HEK293 (cell line): Measurements from ENCODE around the gene YWHAE.

ENCODE experiments used
- CTCF ChIA-PET: fragments of 350-600 bp; formaldehyde crosslinking; extraction: SDS; loops from one replicate; lab custom pipeline; 2021; ENCODE audit warnings: antibody characterized with exemption; lab: Yijun Ruan, JAX
- POLR2A ChIA-PET: fragments of 300-600 bp; formaldehyde crosslinking; extraction: SDS; loops from one replicate; lab custom pipeline; 2020; ENCODE audit warnings: antibody characterized with exemption, inconsistent platforms; lab: Yijun Ruan, JAX
- H3K27ac ChIP-seq: fragments of 200-500 bp; sonication (Bioruptor generic); 2 replicates; pipeline ENCODE4 v1.5.1; 2014; ENCODE audit warnings: low read depth, low read length, control low read depth, inconsistent platforms; ENCODE audit errors: extremely low read depth
- H3K36me3 ChIP-seq, 2 experiments: fragments of 200-500 bp in 1 of 2; sonication (Bioruptor generic) in 1 of 2; 1 replicate in 1 of 2; 2 replicates in 1 of 2; pipeline ENCODE4 v1.5.1; 2014 to 2017; ENCODE audit warnings: inconsistent platforms in 2 of 2, low read length in 2 of 2; ENCODE audit not compliant: control insufficient read depth in 2 of 2, insufficient read depth in 1 of 2
- H3K4me1 ChIP-seq: fragments of 200-500 bp; sonication (Bioruptor generic); 2 replicates; pipeline ENCODE4 v1.5.1; 2014; ENCODE audit warnings: mild to moderate bottlenecking, low read length, inconsistent platforms; ENCODE audit not compliant: control insufficient read depth, insufficient read depth
- H3K4me3 ChIP-seq: 2 replicates; pipeline ENCODE4 v1.5.1; 2011; ENCODE audit warnings: low read depth, mild to moderate bottlenecking, control low read depth, low read length, moderate library complexity
- H3K9me3 ChIP-seq: fragments of 200-500 bp; sonication (Bioruptor generic); 2 replicates; pipeline ENCODE4 v1.5.1; 2014; ENCODE audit warnings: low read depth, low read length, inconsistent platforms; ENCODE audit not compliant: control insufficient read depth, insufficient read depth
- BCL11B ChIP-seq: fragments of 450-650 bp; formaldehyde crosslinking; IDR thresholded peaks from 2 replicates; pipeline ENCODE4 v1.5.1; 2016; ENCODE audit warnings: low read depth, missing biosample characterization, missing genetic modification characterization
- FEZF1 ChIP-seq: fragments of 450-650 bp; formaldehyde crosslinking; IDR thresholded peaks from 2 replicates; pipeline ENCODE4 v1.5.1; 2016; ENCODE audit warnings: missing biosample characterization, missing genetic modification characterization
- HOXA7 ChIP-seq: sonication (generic); formaldehyde crosslinking; IDR thresholded peaks from 2 replicates; pipeline ENCODE4 v1.8.1; 2022; ENCODE audit warnings: missing genetic modification reagents, borderline replicate concordance
- OVOL3 ChIP-seq: fragments of 450-650 bp; formaldehyde crosslinking; IDR thresholded peaks from 2 replicates; pipeline ENCODE4 v1.5.1; 2016; ENCODE audit warnings: missing biosample characterization, missing genetic modification characterization
- REPIN1 ChIP-seq: fragments of 450-650 bp; formaldehyde crosslinking; IDR thresholded peaks from 2 replicates; pipeline ENCODE4 v1.5.1; 2017; ENCODE audit warnings: missing biosample characterization, missing genetic modification characterization, low read depth
- SCRT1 ChIP-seq: fragments of 450-650 bp; formaldehyde crosslinking; IDR thresholded peaks from 2 replicates; pipeline ENCODE4 v1.5.1; 2016; ENCODE audit warnings: missing biosample characterization, missing genetic modification characterization, borderline replicate concordance
- SP3 ChIP-seq: fragments of 450-650 bp; formaldehyde crosslinking; IDR thresholded peaks from 2 replicates; pipeline ENCODE4 v1.5.1; 2016; ENCODE audit warnings: missing biosample characterization, missing genetic modification characterization
- ZBTB11 ChIP-seq: fragments of 450-650 bp; formaldehyde crosslinking; conservative IDR thresholded peaks from 2 replicates; pipeline ENCODE4 v1.5.1; 2016; ENCODE audit warnings: low read depth, missing biosample characterization, missing genetic modification characterization
- ZBTB44 ChIP-seq: fragments of 450-650 bp; IDR thresholded peaks from 2 replicates; pipeline ENCODE4 v1.5.1; 2018; ENCODE audit warnings: missing biosample characterization, mild to moderate bottlenecking, missing genetic modification characterization
- ZFP41 ChIP-seq: fragments of 450-650 bp; formaldehyde crosslinking; IDR thresholded peaks from 2 replicates; pipeline ENCODE4 v1.5.1; 2016; ENCODE audit warnings: missing biosample characterization, missing genetic modification characterization, borderline replicate concordance
- ZNF211 ChIP-seq: fragments of 450-650 bp; formaldehyde crosslinking; IDR thresholded peaks from 2 replicates; pipeline ENCODE4 v1.5.1; 2016; ENCODE audit warnings: low read depth, missing biosample characterization, missing genetic modification characterization
- ZNF324 ChIP-seq: fragments of 450-650 bp; formaldehyde crosslinking; IDR thresholded peaks from 2 replicates; pipeline ENCODE4 v1.5.1; 2016; ENCODE audit warnings: missing biosample characterization, missing genetic modification characterization
- ZNF394 ChIP-seq: fragments of 450-650 bp; formaldehyde crosslinking; IDR thresholded peaks from 2 replicates; pipeline ENCODE4 v1.5.1; 2016; ENCODE audit warnings: missing biosample characterization, missing genetic modification characterization, mild to moderate bottlenecking, moderate library complexity, borderline replicate concordance
- ZNF600 ChIP-seq: fragments of 450-650 bp; formaldehyde crosslinking; IDR thresholded peaks from 2 replicates; pipeline ENCODE4 v1.5.1; 2016; ENCODE audit warnings: missing biosample characterization, missing genetic modification characterization
- ZNF621 ChIP-seq: fragments of 450-650 bp; formaldehyde crosslinking; IDR thresholded peaks from 2 replicates; pipeline ENCODE4 v1.5.1; 2017; ENCODE audit warnings: missing biosample characterization, missing genetic modification characterization
- ZNF645 ChIP-seq: fragments of 450-650 bp; formaldehyde crosslinking; IDR thresholded peaks from 2 replicates; pipeline ENCODE4; 2016; ENCODE audit warnings: missing biosample characterization, missing genetic modification characterization
- ZNF837 ChIP-seq: fragments of 450-650 bp; formaldehyde crosslinking; IDR thresholded peaks from 2 replicates; pipeline ENCODE4 v1.5.1; 2016; ENCODE audit warnings: missing biosample characterization, missing genetic modification characterization
- ZSCAN18 ChIP-seq: fragments of 450-650 bp; formaldehyde crosslinking; IDR thresholded peaks from 2 replicates; pipeline ENCODE4 v1.5.1; 2016; ENCODE audit warnings: missing biosample characterization, missing genetic modification characterization

The YWHAE gene

GRCh38 chr17:1344521-1344920 is 55.5 kb downstream of the YWHAE start:
- ChIA-PET CTCF (interaction anchor here (0.5 kb wide), 1 partner anchor 170 kb away, joined by 3 read pairs; no protein-coding TSS in a partner anchor), POLR2A (interaction anchor here (1.4 kb wide), 1 partner anchor 12 kb away, joined by 4 read pairs; no protein-coding TSS in a partner anchor)
- no peaks in the 10 kb centered on the region for H3K9me3 ChIP-seq
- H3K27ac ChIP-seq, result no peak overlapping the region
- H3K4me1 ChIP-seq, result peaks cover 10% of the 10 kb centered on the region
- TF ChIP-seq ZNF600 (tag by site-specific recombination), result no peak
- TF ChIP-seq, all 188 proteins: peak for 0
- Histone ChIP-seq H3K4me3 (no peak overlapping the region), H3K36me3 (peaks cover 50 to 52% of the 10 kb centered on the region in 2 experiments)

- H3K27ac ChIP-seq, result no peak overlapping the region; the same call in 1 of the 2 replicates
- TF ChIP-seq ZNF394 (tag by site-specific recombination) (no peak), HOXA7 (no peak), SP3 (tag by site-specific recombination) (no peak), SCRT1 (tag by site-specific recombination) (no peak), ZNF621 (tag by site-specific recombination) (no peak), ZBTB44 (tag by site-specific recombination) (no peak), FEZF1 (tag by site-specific recombination) (no peak), ZBTB11 (tag by site-specific recombination) (no peak), ZNF645 (tag by site-specific recombination) (no peak), ZSCAN18 (tag by site-specific recombination) (no peak), ZFP41 (tag by site-specific recombination) (no peak), OVOL3 (no peak), ZNF837 (no peak), ZNF211 (tag by site-specific recombination) (no peak), REPIN1 (tag by site-specific recombination) (no peak), ZNF324 (tag by site-specific recombination) (no peak), BCL11B (tag by site-specific recombination) (no peak)
- TF ChIP-seq, all 188 proteins: peak for 0
- no peaks in the 10 kb centered on the region for H3K9me3 ChIP-seq
- POLR2A ChIA-PET, result interaction anchor here (1.4 kb wide), 1 partner anchor 11 kb away, joined by 4 read pairs; no protein-coding TSS in a partner anchor
- CTCF ChIA-PET, result no interaction called here
- peaks cover 9% of the 10 kb centered on the region for H3K4me1 ChIP-seq
- no peak overlapping the region for H3K4me3 ChIP-seq
- H3K36me3 ChIP-seq, result peaks cover 43 to 46% of the 10 kb centered on the region in 2 experiments
Observed at GRCh38 chr17:1343554-1343953, 56.5 kb downstream of the YWHAE start.
